Effector CD8-positive, alpha-beta T cell (primary cell): ENCODE results near the gene TARP.
A peak's percentile ranks its signal among the peaks of the same experiment; 100 is the strongest.
"Not testable (repeated sequence)": the region's sequence is repeated elsewhere in the genome, so short reads cannot be mapped to it uniquely, and the experiment has no call there.

ENCODE experiments used
- DNase-seq: peaks from one replicate; lab custom pipeline; 2025; lab: John Stamatoyannopoulos, UW

Gene TARP

DNA sequence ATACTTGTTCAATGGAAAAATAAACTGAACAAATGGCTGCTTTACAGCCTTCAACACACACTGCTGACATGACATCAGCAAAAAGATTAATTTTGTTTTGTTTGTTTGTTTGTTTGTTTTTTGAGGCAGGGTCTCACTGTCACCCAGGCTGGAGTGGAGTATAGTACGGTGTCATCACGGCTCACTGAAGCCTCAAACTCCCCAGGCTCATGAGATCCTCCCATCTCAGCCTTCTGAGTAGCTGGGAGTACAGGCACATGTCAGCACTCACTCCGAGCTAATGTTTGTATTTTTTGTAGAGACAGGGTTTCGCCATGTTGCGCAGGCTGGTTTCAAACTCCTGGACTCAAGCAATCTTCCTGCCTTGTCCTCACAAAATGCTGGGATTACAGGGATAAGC, 10.9 kb downstream of the TARP start:
- DNase-seq, result no peak

DNA sequence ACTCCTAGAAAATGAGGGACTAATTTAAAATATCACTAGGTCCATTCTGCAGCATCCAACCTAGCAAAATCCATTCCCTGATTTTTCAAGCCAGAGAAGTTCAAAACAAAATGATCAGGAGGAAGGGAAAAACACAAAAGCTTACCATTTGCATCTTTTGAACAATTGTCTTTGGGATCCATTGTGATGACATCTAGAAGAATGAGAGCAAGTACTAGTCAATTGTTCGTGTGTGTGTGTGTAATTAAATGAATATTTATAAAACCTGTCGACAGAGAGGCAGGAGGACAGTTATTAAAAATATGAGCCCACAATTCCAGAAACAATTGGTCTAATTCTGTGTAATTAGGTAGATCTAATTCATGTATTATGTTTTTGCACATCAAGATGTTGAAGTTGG, 11.4 kb downstream of the TARP start:
- not testable (repeated sequence) for DNase-seq

DNA sequence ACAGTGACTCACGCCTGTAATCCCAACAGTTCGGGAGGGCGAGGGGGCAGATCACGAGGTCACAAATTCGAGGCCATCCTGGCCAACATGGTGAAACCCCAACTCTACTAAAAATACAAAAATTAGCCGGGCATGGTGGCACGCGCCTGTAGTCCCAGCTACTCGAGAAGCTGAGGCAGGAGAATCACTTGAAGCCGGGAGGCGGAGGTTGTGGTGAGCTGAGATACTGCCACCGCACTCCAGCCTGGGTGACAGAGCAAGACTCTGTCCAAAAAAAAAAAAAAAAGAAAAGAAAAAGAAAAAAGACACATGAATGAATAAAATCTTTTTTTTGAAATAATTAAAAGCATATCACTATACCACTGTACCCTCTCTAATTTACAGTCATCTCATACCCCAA, 11.8 kb downstream of the TARP start:
- not testable (repeated sequence) for DNase-seq

DNA sequence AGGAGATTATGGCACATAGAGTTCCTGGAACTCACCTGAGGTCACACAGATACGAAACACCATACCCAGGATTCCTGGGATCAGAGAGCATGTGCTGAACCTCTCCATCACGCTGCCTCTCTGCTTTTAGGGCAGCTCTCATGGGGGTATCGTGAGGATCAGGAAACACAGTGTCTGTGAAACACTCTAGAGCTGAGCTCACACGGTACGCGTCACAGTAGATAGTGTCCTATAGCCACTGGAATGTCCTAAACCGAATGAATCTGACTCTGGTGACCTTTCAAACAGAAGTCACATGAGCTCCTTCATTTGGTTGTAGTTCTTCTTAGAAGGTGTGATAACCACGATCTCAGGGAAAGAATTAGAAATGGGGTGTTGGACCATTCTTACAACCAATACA, 14.3 kb downstream of the TARP start:
- DNase-seq, result not testable (repeated sequence)

DNA sequence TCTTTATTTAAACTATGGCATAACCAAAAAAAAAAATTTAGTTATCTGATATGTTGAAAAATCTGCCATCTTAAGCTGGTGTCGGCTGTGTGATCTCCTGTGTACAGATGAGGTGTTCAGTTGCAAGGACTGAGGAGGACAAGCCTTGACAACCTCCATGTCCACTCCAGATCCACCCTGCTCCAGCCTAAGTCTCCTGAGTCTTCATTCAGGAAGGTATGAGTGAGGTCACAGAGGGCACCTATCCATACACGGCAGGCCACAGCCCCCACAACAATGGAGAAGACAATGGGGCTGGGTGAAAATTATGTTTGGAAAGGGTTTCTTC, 16.1 kb downstream of the TARP start:
- no peak for DNase-seq

DNA sequence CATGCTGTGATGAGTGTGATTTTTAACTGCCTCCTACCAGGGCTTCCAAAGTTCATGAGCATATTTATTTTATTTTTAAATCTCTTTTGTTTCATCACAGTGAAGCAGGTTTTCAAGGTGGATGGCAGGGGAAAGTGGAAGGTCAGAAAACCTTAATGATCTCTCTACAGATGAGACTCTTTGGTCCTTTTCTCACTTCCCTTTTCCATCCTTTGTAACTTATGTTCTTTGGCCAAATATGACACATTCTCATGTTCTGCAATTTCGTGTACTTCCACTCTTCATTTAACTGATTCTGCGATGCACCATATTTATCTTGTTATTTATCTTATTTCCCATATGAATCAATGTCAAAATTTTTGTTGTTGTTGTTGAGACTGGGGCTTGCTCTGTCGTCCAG, 23.6 kb downstream of the TARP start:
- not testable (repeated sequence) for DNase-seq

DNA sequence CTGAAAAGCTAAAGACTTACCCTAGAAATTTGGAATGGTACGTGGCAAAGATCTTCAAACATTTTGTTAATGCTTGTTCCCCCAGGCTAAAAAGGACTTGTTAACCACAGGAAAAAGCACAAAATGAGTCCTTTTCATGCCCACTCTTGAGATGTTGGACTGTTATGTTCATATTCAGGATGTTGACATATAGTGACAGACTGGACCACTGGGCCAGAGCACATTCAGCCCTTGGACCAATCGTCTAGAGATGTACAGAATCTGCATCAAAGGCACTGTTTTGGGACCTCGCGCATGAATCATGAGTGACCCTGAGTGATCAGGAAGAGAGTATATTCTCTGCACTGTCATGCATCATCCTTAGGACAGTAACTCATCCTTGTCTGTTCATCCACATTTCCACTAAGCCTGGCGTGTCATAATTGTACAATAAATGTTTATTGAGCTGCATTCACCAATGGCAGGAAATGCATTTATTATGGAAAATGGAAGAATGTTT, 25.3 kb downstream of the TARP start:
- DNase-seq, result no peak

DNA sequence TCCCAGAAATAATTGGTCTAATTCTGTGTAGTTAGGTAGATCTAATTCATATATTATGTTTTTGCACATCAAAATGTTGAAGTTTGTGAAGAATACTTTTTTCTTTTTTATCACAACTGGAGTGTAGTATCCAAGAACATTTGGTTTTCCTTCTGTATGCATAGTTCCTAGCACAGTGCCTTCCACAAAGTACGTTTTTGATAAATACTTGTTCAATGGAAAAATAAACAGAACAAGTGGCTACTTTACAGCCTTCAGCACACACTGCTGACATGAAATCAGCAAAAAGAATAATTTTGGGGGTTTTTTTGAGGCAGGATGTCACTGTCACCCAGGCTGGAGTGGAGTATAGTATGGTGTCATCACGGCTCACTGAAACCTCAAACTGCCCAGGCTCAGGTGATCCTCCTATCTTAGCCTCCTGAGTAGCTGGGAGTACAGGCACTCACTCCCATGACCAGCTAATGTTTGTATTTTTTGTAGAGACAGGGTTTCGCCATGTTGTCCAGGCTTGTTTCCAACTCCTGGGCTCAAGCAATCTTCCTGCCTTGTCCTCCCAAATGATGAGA, 27.9 kb downstream of the TARP start:
- DNase-seq, result no peak

DNA sequence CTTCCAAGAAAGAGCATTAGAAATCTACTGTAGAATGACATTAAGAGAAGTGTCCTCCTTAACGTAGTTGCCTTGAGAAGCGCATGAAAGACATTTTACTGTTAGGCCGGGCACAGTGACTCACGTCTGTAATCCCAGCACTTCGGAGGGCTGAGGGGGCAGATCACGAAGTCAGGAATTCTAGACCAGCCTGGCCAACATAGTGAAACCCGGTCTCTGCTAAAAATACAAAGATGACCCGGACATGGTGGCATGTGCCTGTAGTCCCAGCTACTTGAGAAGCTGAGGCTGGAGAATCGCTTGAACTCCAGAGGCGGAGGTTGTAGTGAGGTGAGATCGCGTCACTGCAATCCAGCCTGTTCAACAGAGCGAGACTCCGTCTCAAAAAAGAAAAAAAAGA, 28.9 kb downstream of the TARP start:
- no peak for DNase-seq

DNA sequence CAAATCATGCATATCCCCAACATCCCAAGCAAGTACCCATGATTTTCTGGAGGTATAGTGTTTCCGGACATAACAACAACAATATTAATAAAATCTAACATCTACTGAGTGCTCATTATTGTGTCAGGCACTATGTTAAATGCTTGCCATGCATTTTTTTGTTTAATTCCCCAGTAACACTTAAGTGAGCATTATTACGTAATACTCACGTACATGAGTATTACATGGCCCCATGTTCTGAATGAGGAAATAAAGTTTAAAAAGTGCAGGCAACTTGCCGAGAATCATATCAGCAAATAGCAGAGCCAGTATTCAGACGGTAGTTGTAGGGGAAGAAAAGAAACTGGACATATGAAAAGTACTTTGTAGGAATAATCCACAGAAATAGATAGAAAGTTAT, 30.1 kb downstream of the TARP start:
- not testable (repeated sequence) for DNase-seq

DNA sequence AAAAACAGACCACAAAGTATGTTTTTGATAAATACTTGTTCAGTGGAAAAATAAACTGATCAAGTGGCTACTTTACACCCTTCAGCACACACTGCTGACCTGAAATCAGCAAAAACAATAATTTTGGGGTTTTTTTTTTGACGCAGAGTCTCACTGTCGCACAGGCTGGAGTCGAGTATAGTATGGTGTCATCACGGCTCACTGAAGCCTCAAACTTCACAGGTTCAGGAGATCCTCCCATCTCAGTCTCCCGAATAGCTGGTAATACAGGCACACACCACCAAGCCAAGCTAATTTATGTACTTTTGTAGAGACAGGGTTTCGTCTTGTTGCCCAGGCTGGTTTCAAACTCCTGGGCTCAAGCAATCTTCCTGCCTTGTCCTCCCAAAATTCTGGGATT, 30.6 kb downstream of the TARP start:
- no peak for DNase-seq

DNA sequence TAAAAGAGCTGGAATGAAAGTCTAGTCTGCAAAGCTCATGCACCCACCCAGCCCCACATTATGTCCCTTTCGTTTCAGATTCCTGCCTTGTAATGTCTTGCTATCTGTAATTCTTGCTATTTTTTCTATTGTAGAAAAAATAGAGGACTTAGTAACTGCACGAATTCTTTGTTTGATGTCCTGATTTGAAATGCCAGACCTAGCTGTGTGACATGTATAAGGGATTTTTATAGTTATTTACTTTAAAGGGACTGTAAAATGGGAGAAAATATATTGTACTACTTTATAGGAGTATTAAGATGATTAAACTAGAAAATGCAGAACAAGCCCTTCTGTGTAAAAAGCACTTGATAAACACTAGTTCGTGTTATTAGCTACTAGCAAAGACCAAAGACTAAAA, 32.4 kb downstream of the TARP start:
- no peak for DNase-seq

DNA sequence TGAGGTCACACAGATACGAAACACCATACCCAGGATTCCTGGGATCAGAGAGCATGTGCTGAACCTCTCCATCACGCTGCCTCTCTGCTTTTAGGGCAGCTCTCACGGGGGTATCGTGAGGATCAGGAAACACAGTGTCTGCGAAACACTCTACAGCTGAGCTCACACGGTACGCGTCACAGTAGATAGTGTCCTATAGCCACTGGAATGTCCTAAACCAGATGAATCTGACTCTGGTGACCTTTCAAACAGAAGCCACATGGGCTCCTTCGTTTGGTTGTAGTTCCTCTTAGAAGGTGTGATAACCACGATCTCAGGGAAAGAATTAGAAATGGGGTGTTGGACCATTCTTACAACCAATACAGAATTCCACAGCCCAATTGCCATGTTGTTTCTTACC, 34.3 kb downstream of the TARP start:
- DNase-seq, result not testable (repeated sequence)

DNA sequence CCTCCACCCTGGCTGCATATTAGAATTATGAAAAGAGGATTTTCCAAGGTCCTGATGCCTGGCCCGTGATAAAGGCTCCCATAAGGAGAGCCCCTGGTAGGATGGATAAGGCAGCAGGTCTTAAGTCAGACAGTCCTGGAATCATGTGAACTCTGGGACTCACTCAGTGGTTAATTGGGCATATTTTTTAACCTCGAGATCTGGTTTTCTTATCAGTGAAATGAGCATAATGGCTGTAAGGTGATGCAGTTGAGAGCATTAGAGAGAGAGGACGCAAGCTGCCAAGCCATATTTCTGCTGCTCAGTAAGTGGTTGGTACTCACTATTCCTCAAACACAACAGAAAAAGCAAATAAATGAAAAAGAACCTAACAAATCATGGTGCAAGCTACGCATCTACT, 37.8 kb downstream of the TARP start:
- DNase-seq, result no peak

DNA sequence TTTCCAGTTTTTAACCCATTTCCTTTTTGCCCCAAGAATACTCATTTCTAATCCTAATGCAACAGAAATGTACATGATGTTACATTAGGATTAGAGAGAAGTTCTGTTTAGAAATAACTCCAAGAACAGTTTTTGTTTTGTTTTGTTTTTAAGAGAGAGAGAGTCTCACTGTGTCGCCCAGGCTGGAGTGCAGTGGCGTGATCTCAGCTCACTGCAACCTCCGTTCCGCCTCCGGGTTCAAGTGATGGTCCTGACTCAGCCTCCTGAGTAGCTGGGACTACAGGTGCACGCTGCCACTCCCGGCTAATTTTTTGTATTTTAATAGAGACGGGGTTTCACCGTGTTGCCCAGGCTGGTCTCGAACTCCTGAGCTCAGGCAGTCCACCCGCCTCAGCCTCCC, 38.7 kb downstream of the TARP start:
- not testable (repeated sequence) for DNase-seq

DNA sequence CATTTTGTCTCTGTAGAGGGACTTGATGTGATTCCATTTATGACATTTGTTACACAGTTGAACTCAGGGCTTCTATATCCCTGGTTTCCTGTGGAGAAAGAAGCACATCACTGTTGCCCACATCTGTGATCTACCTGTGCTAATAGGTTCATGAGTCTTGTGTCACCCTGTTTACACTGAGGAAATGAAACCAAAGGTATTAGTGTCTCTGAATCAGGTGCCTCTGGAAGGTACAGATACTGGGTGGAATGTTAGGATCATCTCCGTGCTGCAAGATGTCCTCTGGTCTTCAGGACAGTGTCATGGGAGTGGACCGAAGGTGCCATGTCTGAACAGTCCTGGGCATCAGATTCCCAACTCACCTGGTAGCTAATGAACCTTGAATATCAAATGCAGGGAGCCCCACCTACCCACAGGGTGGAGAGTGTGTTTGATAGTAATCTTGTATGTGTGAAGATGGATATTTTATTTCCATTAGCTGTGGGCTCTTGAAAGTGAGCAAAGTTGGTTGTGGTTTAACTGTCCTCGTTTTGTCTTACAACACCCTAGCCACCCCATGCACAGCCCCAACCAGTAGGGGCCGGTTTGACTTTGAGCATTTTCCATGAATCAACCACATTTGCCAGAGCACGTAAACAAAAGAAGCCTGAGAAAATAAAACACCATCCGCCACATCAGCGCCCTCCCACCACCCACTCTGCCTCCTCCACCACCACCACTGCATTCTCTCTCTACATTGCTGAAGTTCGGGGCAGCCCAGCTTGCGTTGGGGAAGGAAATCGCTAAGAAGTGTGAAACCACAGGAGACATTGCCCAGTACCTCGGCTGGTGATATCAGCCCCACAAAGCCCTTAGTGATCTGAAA, 40.7 kb downstream of the TARP start:
- peak; percentile 5 for DNase-seq

DNA sequence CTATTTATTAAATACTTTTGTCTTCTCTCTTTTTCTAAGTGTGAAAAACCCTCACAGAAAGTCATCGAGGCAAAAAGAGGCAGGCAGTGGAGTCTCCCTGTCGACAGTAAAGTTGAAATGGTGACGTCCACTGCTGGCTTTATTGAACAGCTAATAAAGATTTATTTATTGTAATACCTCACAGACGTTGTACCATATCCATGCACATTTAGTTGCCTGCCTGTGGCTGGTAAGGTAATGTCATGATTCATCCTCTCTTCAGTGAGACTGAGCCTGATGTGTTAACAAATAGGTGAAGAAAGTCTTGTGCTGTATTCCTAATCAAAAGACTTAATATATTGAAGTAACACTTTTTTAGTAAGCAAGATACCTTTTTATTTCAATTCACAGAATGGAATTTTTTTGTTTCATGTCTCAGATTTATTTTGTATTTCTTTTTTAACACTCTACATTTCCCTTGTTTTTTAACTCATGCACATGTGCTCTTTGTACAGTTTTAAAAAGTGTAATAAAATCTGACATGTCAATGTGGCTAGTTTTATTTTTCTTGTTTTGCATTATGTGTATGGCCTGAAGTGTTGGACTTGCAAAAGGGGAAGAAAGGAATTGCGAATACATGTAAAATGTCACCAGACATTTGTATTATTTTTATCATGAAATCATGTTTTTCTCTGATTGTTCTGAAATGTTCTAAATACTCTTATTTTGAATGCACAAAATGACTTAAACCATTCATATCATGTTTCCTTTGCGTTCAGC, 43.4 kb downstream of the TARP start:
- no peak for DNase-seq

DNA sequence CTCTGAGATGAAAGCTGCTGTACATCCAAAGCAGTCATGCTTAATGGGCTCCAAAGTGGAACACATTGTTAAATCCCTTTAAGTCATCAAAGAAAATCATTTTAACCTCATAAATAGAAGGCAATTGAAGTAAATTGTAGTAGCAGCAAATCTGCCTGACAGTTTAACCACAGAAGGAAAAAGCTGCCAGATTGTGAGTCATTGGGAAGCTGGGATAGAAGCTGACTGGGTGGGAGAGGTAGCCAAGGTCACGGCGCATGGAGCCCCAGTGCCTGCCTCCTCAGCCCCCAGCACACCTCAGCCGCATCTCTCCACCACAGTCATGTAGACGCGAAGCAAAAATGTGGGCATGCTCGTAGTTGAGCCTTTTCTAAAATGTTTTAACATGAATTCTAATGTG, 44.0 kb downstream of the TARP start:
- no peak for DNase-seq

DNA sequence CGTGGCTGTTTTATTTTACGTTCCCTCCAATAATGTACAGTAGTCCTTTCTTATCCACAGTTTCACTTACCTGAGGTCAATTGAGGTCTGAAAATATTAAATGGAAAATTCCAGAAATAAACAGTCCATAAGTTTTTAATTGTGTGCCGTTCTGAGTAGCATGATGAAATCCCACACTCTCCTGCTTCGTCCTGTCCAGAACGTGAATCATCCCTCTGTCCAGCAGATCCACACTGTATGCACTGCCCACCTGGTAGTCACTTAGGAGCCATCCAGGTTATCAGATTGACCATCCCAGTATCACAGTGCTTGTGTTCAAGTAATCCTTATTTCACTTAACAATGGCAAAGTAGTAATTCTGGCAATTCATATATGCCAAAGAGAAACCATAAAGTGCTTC, 49.0 kb downstream of the TARP start:
- no peak for DNase-seq

DNA sequence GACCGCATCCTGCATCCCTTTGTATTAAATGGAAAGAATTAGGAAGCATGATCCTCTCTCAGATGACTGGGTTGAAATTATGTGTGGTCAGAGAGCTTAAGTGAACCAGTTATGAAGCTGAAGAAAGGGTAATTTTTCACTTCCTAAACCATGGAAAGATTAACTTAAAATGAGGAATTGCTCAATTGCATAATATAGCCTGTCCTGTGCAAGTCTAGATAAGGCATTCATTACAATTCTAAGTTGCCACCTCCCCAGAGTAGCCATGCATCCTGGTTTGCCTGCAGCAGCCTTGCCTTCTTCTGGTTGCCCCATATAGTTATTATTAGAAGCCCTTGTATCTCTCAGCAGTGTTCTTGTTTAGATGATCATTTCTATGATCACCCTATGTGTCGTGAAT, 50.1 kb downstream of the TARP start:
- DNase-seq, result no peak

DNA sequence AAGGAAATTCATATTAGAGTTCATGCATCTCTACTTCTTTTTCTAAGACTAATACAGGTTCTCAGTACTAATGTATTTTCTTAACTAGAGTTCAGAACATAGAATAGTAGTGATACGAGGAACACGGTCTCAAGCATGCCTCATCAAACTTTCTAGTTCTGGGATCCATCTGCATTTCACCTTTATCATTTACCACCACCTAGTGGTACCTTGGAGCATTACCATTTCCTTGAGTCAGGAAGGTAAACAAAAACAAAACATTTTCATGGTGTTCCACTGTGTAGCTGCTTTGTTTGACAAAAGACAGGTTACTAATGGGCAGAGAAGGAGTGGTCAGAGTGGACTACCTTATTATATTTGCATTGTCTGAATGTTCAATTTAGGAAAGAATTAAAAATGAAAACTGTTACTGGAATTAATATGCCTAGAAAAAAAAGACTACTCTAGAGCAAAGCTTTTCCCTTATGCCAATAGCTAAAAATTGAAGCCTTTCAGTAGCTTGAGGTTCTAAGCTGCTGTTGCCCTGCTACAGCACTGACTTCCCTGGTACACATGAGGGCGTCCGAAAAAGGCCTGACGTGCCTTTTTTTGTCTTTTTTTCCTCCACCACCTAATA, 50.8 kb downstream of the TARP start:
- DNase-seq, result no peak

DNA sequence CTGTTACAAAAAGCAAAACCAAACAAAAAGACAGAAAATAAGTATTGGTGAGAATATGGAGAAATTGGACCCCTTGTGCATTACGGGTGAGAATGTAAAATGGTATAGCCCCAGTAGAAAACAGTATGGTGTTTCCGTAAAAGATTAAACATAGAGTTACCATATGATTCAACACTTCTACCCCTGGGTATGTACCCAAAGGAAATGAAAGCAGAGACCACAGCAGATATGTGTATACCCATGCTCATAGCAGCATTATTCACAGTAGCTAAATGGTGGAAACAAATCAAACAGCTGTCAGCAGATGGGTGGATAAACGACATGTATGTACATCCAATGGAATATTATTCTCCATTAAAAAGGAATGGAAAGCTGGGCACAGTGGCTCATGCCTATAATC, 53.0 kb downstream of the TARP start:
- DNase-seq, result no peak

DNA sequence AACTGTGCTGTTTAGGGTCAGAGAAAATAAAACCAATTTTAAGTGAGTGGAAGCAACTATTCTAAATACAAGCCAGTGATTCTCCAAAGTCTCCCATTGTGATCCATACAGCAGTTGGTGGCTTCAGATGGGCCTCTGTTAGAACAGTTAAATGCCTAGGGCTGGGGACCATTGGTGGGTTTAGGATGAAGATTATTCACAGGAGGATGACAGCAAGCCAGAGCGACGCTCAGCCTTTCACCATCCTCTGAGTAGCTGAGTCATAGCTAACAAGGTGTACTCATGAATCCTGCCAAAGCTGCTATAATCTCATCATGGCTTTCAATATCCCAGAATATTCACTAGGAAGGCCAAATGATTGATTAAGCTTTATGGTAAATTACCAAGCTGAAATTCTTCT, 55.8 kb downstream of the TARP start:
- DNase-seq, result no peak
